Measurements from ENCODE around the gene PLPP1.

PLPP1 gene

GRCh38 chr5:55534436-55535198 lies at the start of gene PLPP1:
TSS of gene PLPP1 (minus strand) at chr5:55534964. CDS start at chr5:55534629, 335 bp downstream.
- peak; percentile 62 to 73 for DNase-seq

- no peak for DNase-seq
Measured at GRCh38 chr5:55583578-55583977, 48.8 kb upstream of the PLPP1 start.

- DNase-seq: peak in 1 of 2 donors; percentile 16
Measured at GRCh38 chr5:55582256-55582655, 47.5 kb upstream of the PLPP1 start.

- no peak for DNase-seq
Measured at GRCh38 chr5:55580042-55580441, 45.3 kb upstream of the PLPP1 start.

- no peak for DNase-seq
Measured at GRCh38 chr5:55578771-55579170, 44.0 kb upstream of the PLPP1 start.

- DNase-seq: no peak
Measured at GRCh38 chr5:55577353-55578060, 42.7 kb upstream of the PLPP1 start.

GRCh38 chr5:55576661-55577060 lies 41.9 kb upstream of the PLPP1 start:
- no peak for DNase-seq

GRCh38 chr5:55575815-55576583 lies 41.2 kb upstream of the PLPP1 start:
- peak in 1 of 2 donors; percentile 10 for DNase-seq

GRCh38 chr5:55572600-55572999 lies 37.8 kb upstream of the PLPP1 start:
- no peak for DNase-seq

- no peak for DNase-seq
Measured at GRCh38 chr5:55572020-55572419, 37.3 kb upstream of the PLPP1 start.

GRCh38 chr5:55570570-55570969 lies 35.8 kb upstream of the PLPP1 start:
- no peak for DNase-seq

GRCh38 chr5:55570026-55570425 lies 35.3 kb upstream of the PLPP1 start:
- DNase-seq: no peak

GRCh38 chr5:55569513-55569865 lies 34.7 kb upstream of the PLPP1 start:
- no peak for DNase-seq

GRCh38 chr5:55568654-55569512 lies 34.1 kb upstream of the PLPP1 start:
- no peak for DNase-seq

GRCh38 chr5:55564721-55565120 lies 30.0 kb upstream of the PLPP1 start:
- no peak for DNase-seq

GRCh38 chr5:55558484-55558883 lies 23.7 kb upstream of the PLPP1 start:
- DNase-seq: no peak

GRCh38 chr5:55557123-55557522 lies 22.4 kb upstream of the PLPP1 start:
- no peak for DNase-seq

GRCh38 chr5:55554585-55555202 lies 19.9 kb upstream of the PLPP1 start:
- DNase-seq: no peak

GRCh38 chr5:55551904-55552303 lies 17.1 kb upstream of the PLPP1 start:
- DNase-seq: no peak

- no peak for DNase-seq
Measured at GRCh38 chr5:55551358-55551757, 16.6 kb upstream of the PLPP1 start.

- no peak for DNase-seq
Measured at GRCh38 chr5:55547781-55548180, 13.0 kb upstream of the PLPP1 start.

- no peak for DNase-seq
Measured at GRCh38 chr5:55546947-55547346, 12.2 kb upstream of the PLPP1 start.
